Erythroblast (primary cell): Measurements from ENCODE around the gene PDE2A.

Experiments used
- GATA1 ChIP-seq: IDR thresholded peaks from 2 replicates; pipeline ENCODE4 v1.6.1; 2011; ENCODE audit warnings: low read depth, mild to moderate bottlenecking, control low read depth, low read length, moderate library complexity
- POLR2A ChIP-seq: IDR thresholded peaks from 2 replicates; pipeline ENCODE4 v1.6.1; 2011; ENCODE audit warnings: mild to moderate bottlenecking, low read length

DNA sequence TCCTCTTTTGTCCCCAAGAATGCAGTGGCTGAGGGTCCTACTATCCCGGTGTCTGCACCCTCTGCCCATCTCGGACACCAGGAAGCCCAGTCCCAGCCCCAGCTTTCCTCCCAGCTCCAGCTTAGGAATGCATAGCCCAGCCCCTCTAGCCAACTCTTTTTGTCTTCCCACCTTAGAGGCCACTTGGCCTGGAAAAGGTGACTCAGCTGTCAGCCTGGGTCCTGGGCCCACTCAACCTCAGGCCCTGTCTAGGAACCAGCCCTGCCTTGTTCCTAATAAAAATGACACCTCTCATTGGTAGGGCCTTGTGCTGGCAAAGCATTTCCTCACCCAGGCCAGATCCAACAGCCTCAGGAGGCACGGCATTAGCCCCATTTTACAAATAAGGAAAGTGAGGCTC, 28.2 kb downstream of the PDE2A start:
- TF ChIP-seq POLR2A = no peak
- no peak for TF ChIP-seq GATA1
